IMR-90 (cell line): Measurements from ENCODE around the gene BRD1.

Source experiments
- CEBPB ChIP-seq: IDR thresholded peaks from 2 replicates; pipeline ENCODE4 v1.6.1; 2012; ENCODE audit warnings: low read depth, low read length, improper control_type of control experiment
- CHD1 ChIP-seq: IDR thresholded peaks from 2 replicates; pipeline ENCODE4 v1.6.1; 2012; ENCODE audit warnings: low read depth, low read length, improper control_type of control experiment
- CTCF ChIP-seq: conservative IDR thresholded peaks from 2 replicates; pipeline ENCODE4 v1.5.1; 2012; ENCODE audit warnings: mild to moderate bottlenecking, low read depth, low read length, improper control_type of control experiment
- ELK1 ChIP-seq: fragments of 150-350 bp; IDR thresholded peaks from 2 replicates; pipeline ENCODE4 v1.6.1; 2016; ENCODE audit warnings: low read depth, mild to moderate bottlenecking, low read length, moderate library complexity, borderline replicate concordance
- FOS ChIP-seq: fragments of 150-350 bp; IDR thresholded peaks from 2 replicates; pipeline ENCODE4 v1.6.1; 2016; ENCODE audit warnings: low read depth, low read length
- MAFK ChIP-seq: IDR thresholded peaks from 2 replicates; pipeline ENCODE4 v1.6.1; 2012; ENCODE audit warnings: low read depth, low read length, improper control_type of control experiment
- MXI1 ChIP-seq: IDR thresholded peaks from 2 replicates; pipeline ENCODE4 v1.6.1; 2012; ENCODE audit warnings: low read depth, mild to moderate bottlenecking, low read length, moderate library complexity, borderline replicate concordance
- NFE2L2 ChIP-seq: fragments of 150-350 bp; IDR thresholded peaks from 2 replicates; pipeline ENCODE4 v1.6.1; 2016; ENCODE audit warnings: low read depth, mild to moderate bottlenecking, low read length
- POLR2A ChIP-seq: IDR thresholded peaks from 2 replicates; pipeline ENCODE4 v1.6.1; 2012; ENCODE audit warnings: mild to moderate bottlenecking, low read depth, low read length
- RAD21 ChIP-seq: IDR thresholded peaks from 2 replicates; pipeline ENCODE4 v1.6.1; 2012; ENCODE audit warnings: low read length, improper control_type of control experiment
- RCOR1 ChIP-seq: IDR thresholded peaks from 2 replicates; pipeline ENCODE4 v1.6.1; 2012; ENCODE audit warnings: mild to moderate bottlenecking, low read length, improper control_type of control experiment; ENCODE audit not compliant: insufficient replicate concordance
- RFX5 ChIP-seq: IDR thresholded peaks from 2 replicates; pipeline ENCODE4 v1.8.0; 2012; ENCODE audit warnings: low read depth, mild to moderate bottlenecking, low read length, moderate library complexity
- USF2 ChIP-seq: fragments of 150-350 bp; IDR thresholded peaks from 2 replicates; pipeline ENCODE4 v1.6.1; 2017; ENCODE audit warnings: mild to moderate bottlenecking, antibody characterized with exemption, low read length, low read depth

DNA sequence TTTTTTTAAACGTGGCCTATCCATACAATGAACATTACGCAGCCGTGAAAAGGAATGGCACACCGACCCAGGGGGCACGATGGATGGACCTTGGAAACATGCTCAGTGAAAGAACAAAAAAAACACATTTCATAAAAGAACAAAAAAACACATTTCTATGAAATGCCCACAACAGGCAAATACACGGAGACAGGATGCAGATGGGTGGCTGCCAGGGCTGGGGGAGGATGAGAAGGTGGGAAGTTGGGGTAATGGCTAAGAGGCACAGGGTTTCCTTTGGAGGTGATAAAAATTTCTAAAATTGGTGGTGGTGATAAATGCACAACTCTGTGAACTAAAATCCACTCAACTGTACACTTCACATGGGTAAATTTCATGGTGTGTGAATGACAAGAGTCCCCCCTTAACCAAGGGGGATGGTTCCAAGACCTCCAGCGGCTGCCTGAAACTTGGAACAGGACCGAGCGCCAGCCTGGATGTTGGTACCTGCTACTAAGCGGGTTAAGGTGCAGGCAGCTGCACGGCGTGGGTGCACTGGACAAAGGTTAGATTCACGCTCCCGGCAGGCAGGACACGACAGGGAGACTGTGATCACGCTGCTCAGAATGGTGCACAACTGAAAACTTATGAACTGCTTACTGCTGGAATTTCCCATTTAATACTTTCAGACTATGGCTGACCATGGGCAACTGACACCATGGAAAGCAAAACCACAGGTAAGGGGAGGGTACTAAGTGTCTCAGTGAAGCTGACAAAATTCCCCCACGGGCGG is 16.5 kb downstream of the BRD1 start:
- TF ChIP-seq MAFK (no peak), CTCF (no peak), FOS (no peak), NFE2L2 (no peak), POLR2A (no peak), CEBPB (no peak), USF2 (no peak), MXI1 (no peak), RAD21 (no peak), RFX5 (no peak), CHD1 (no peak), ELK1 (no peak), RCOR1 (no peak)
